Thyroid gland (tissue), 4 donors: ENCODE results near the gene GPR151. TPM values are rescaled to one million over a fixed set of nuclear protein-coding genes. Genes with fewer than 3 reads are reported as not detected.

Source experiments
- DNase-seq, 2 donors: peaks; one replicate each; pipeline ENCODE4 v3.0.0-alpha.2; 2019
- H3K27ac ChIP-seq, 3 donors: fragments of 200-600 bp; sonication (generic); 1 replicate in 2 of 3; 2 replicates in 1 of 3; pipeline ENCODE4 v1.5.1; 2016 to 2019; ENCODE audit warnings: mild to moderate bottlenecking in 1 of 3, moderate library complexity in 1 of 3
- H3K27me3 ChIP-seq: fragments of 200-600 bp; sonication (generic); one replicate; pipeline ENCODE4 v1.5.1; 2019
- H3K36me3 ChIP-seq, 2 donors: fragments of 200-600 bp; sonication (generic); one replicate each; pipeline ENCODE4 v1.5.1; 2016 to 2019
- H3K4me1 ChIP-seq, 2 donors: fragments of 200-600 bp; sonication (generic); one replicate each; pipeline ENCODE4 v1.5.1; 2017 to 2019
- H3K4me3 ChIP-seq, 3 donors: fragments of 200-600 bp; sonication (generic); replicated peaks in 1 of 3; 1 replicate in 2 of 3; 2 replicates in 1 of 3; pipeline ENCODE4 v1.5.1; 2016; ENCODE audit warnings: mild to moderate bottlenecking in 1 of 3
- H3K9me3 ChIP-seq: fragments of 200-600 bp; sonication (generic); one replicate; pipeline ENCODE4 v1.5.1; 2017
- CTCF ChIP-seq, 6 experiments: fragments of 200-600 bp in 3 of 6; fragments of 450-650 bp in 3 of 6; sonication (generic) in 3 of 6; IDR thresholded peaks; one replicate each; pipeline ENCODE4 v1.5.1; 2016 to 2019; ENCODE audit warnings: antibody characterized with exemption in 6 of 6, mild to moderate bottlenecking in 2 of 6, inconsistent platforms in 1 of 6, moderate library complexity in 1 of 6
- POLR2A ChIP-seq, 2 donors: fragments of 450-650 bp; IDR thresholded peaks; one replicate each; pipeline ENCODE4 v1.6.1; 2017; ENCODE audit warnings: antibody characterized with exemption in 2 of 2, mild to moderate bottlenecking in 2 of 2, moderate library complexity in 1 of 2
- WGBS, 2 donors: methylation state at CpG; one replicate each; pipeline ENCODE4 v1.1.5; 2017; 5-methylcytosine and 5-hydroxymethylcytosine counted together
- intact Hi-C: fragments of 100-400 bp; cut with DNase I; formaldehyde crosslinking; loops from one replicate; pipeline ENCODE4 v1.15.1; 2023
- total RNA-seq, 4 donors: library from RNA; depleted of rRNA; stranded (reverse); fragments of >200 nt; gene quantifications; one replicate each; pipeline ENCODE4 v1.2.3, GENCODE V29; 2016

Gene GPR151
- total RNA-seq, 4 donors from 2014 or later, result not detected

DNA sequence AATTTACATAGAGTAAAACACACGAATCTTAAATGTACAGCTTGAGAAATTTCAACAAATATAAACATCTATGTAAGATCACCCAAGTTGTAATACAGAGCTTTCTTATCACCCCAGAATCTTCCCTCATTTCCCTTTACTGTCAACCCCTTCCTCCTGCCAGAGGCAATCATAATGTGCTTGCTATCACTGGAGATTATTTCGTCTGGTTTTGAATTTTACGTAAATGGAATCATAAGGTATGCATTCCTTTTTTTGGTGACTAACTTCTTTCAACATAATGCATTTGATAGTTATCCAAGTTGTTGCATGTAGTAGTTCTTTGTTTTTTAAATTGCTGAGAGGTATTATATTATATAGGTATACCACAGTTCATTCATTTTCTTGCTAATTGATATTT, 37.5 kb upstream of the GPR151 start:
- intact Hi-C loops, result no loop called here
- H3K9me3 ChIP-seq, result no peaks in the 10 kb centered on the region
- 70 to 73% methylated on average over 3 of the region's 3 CpGs for WGBS, 2 donors
- no peak for DNase-seq
- H3K4me1 ChIP-seq, result no peaks in the 10 kb centered on the region
- H3K27ac ChIP-seq, result no peak overlapping the region
- no peak overlapping the region for H3K4me3 ChIP-seq
- H3K27me3 ChIP-seq, result no peaks in the 10 kb centered on the region
- TF ChIP-seq CTCF (IDR thresholded peaks at IDR 0.05) (no peak), POLR2A (IDR thresholded peaks at IDR 0.05) (no peak)
- no peaks in the 10 kb centered on the region for H3K36me3 ChIP-seq

GRCh38 chr5:146549615-146550014, 33.6 kb upstream of the GPR151 start:
- Histone ChIP-seq H3K4me1 (no peaks in the 10 kb centered on the region), H3K27ac (no peak overlapping the region), H3K4me3 (no peak overlapping the region), H3K9me3 (no peaks in the 10 kb centered on the region), H3K36me3 (no peaks in the 10 kb centered on the region), H3K27me3 (no peaks in the 10 kb centered on the region)
- intact Hi-C loops, result no loop called here
- DNase-seq, result no peak
- TF ChIP-seq CTCF (IDR thresholded peaks at IDR 0.05) (no peak), POLR2A (IDR thresholded peaks at IDR 0.05) (no peak)

GRCh38 chr5:146548781-146549449, 32.9 kb upstream of the GPR151 start:
- Histone ChIP-seq H3K4me1 (no peaks in the 10 kb centered on the region), H3K4me3 (no peak overlapping the region), H3K9me3 (no peaks in the 10 kb centered on the region), H3K36me3 (no peaks in the 10 kb centered on the region), H3K27me3 (no peaks in the 10 kb centered on the region), H3K27ac (no peak overlapping the region)
- DNase-seq, result no peak
- 58 to 65% methylated on average over 2 of the region's 2 CpGs for WGBS, 2 donors
- intact Hi-C loops, result no loop called here
- TF ChIP-seq POLR2A (IDR thresholded peaks at IDR 0.05), result no peak
- no peak for TF ChIP-seq CTCF (IDR thresholded peaks at IDR 0.05)

DNA sequence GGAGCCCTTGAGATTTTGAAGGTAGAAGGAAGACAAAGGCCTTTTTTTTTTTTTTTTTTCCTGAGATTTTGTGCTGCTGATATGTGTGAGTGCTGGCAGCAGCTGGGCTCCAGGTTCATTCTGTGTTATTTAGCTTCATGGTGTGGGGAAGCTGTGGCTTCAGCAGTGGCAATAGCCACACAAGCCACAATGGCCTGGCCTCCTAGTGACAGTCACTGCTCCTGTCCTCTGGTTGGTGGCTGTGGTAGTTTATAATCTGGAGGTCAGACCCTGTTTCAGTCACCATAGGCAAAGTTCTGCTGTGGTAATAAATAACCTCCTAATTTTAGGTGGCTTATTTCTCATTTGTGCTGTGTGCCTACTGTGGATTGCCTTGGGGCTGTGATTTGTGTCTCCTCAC, 28.2 kb upstream of the GPR151 start:
- TF ChIP-seq POLR2A (IDR thresholded peaks at IDR 0.05), result no peak
- TF ChIP-seq CTCF (IDR thresholded peaks at IDR 0.05), result no peak
- no peak overlapping the region for H3K4me3 ChIP-seq
- DNase-seq, result no peak
- H3K36me3 ChIP-seq, result no peaks in the 10 kb centered on the region
- H3K4me1 ChIP-seq, result no peaks in the 10 kb centered on the region
- no peaks in the 10 kb centered on the region for H3K9me3 ChIP-seq
- H3K27ac ChIP-seq, result no peak overlapping the region
- no peaks in the 10 kb centered on the region for H3K27me3 ChIP-seq
- intact Hi-C loops, result loop anchor here (5.0 kb wide), 1 partner anchor 423 kb away; no protein-coding TSS in a partner anchor

GRCh38 chr5:146541958-146542849, 26.2 kb upstream of the GPR151 start:
- no peak overlapping the region for H3K4me3 ChIP-seq
- intact Hi-C loops, result loop anchor here (5.0 kb wide), 1 partner anchor 425 kb away; no protein-coding TSS in a partner anchor
- H3K4me1 ChIP-seq, result no peaks in the 10 kb centered on the region
- no peak overlapping the region for H3K27ac ChIP-seq
- peak; percentile 72 to 79 for DNase-seq
- H3K9me3 ChIP-seq, result no peaks in the 10 kb centered on the region
- no peaks in the 10 kb centered on the region for H3K27me3 ChIP-seq
- no peaks in the 10 kb centered on the region for H3K36me3 ChIP-seq
- 29 to 33% methylated on average over 16 of the region's 16 CpGs for WGBS, 2 donors
- TF ChIP-seq CTCF (IDR thresholded peaks at IDR 0.05), result peak; percentile 56 to 89 (median 75)
- no peak for TF ChIP-seq POLR2A (IDR thresholded peaks at IDR 0.05)
